Mucosa of stomach (tissue), 1 donor: Measurements from ENCODE around the gene CTNND2.
"Not testable (repeated sequence)": the region's sequence is repeated elsewhere in the genome, so short reads cannot be mapped to it uniquely, and the experiment has no call there.

Experiments
- H3K27me3 ChIP-seq: one replicate; pipeline ENCODE4 v1.7.0; 2013; ENCODE audit warnings: mild to moderate bottlenecking, low read length; ENCODE audit not compliant: control insufficient read depth, insufficient read depth
- H3K36me3 ChIP-seq: one replicate; pipeline ENCODE4 v1.7.0; 2013; ENCODE audit warnings: low read length; ENCODE audit not compliant: control insufficient read depth, insufficient read depth
- H3K4me1 ChIP-seq: one replicate; pipeline ENCODE4 v1.7.0; 2013; ENCODE audit warnings: mild to moderate bottlenecking, low read length; ENCODE audit not compliant: control insufficient read depth, insufficient read depth
- H3K4me3 ChIP-seq: one replicate; pipeline ENCODE4 v1.7.0; 2013; ENCODE audit warnings: low read length
- H3K9ac ChIP-seq: one replicate; pipeline ENCODE4 v1.7.0; 2013; ENCODE audit warnings: mild to moderate bottlenecking, low read length, moderate library complexity
- H3K9me3 ChIP-seq: one replicate; pipeline ENCODE4 v1.7.0; 2013; ENCODE audit warnings: mild to moderate bottlenecking, low read length, moderate library complexity; ENCODE audit not compliant: control insufficient read depth
- donor health status: Pancreatic carcinoma.

The CTNND2 gene

GRCh38 chr5:11026543-11026942 lies 877.7 kb downstream of the CTNND2 start:
- Histone ChIP-seq H3K4me3 (no peak overlapping the region), H3K9ac (no peak overlapping the region), H3K4me1 (no peaks in the 10 kb centered on the region), H3K27me3 (no peaks in the 10 kb centered on the region), H3K36me3 (no peaks in the 10 kb centered on the region), H3K9me3 (no peaks in the 10 kb centered on the region)

GRCh38 chr5:11023945-11024344 lies 880.3 kb downstream of the CTNND2 start:
- no peaks in the 10 kb centered on the region for H3K9me3 ChIP-seq
- H3K9ac ChIP-seq = no peak overlapping the region
- H3K36me3 ChIP-seq = no peaks in the 10 kb centered on the region
- no peaks in the 10 kb centered on the region for H3K4me1 ChIP-seq
- H3K4me3 ChIP-seq = no peak overlapping the region
- H3K27me3 ChIP-seq = no peaks in the 10 kb centered on the region

GRCh38 chr5:11013793-11014192 lies 890.5 kb downstream of the CTNND2 start:
- H3K36me3 ChIP-seq = no peaks in the 10 kb centered on the region
- H3K9ac ChIP-seq = no peak overlapping the region
- H3K27me3 ChIP-seq = no peaks in the 10 kb centered on the region
- H3K4me3 ChIP-seq = no peak overlapping the region
- no peaks in the 10 kb centered on the region for H3K4me1 ChIP-seq
- H3K9me3 ChIP-seq = no peaks in the 10 kb centered on the region

- Histone ChIP-seq H3K9me3 (no peaks in the 10 kb centered on the region), H3K9ac (no peak overlapping the region), H3K4me3 (no peak overlapping the region), H3K36me3 (no peaks in the 10 kb centered on the region), H3K27me3 (no peaks in the 10 kb centered on the region), H3K4me1 (no peaks in the 10 kb centered on the region)
Observed at GRCh38 chr5:11012295-11012694, 892.0 kb downstream of the CTNND2 start.

GRCh38 chr5:11010429-11011210 lies 893.6 kb downstream of the CTNND2 start:
- no peaks in the 10 kb centered on the region for H3K27me3 ChIP-seq
- H3K4me3 ChIP-seq = no peak overlapping the region
- H3K9ac ChIP-seq = no peak overlapping the region
- no peaks in the 10 kb centered on the region for H3K36me3 ChIP-seq
- H3K4me1 ChIP-seq = no peaks in the 10 kb centered on the region
- H3K9me3 ChIP-seq = no peaks in the 10 kb centered on the region

- Histone ChIP-seq H3K36me3 (no peaks in the 10 kb centered on the region), H3K9ac (no peak overlapping the region), H3K9me3 (no peaks in the 10 kb centered on the region), H3K4me3 (no peak overlapping the region), H3K4me1 (no peaks in the 10 kb centered on the region), H3K27me3 (no peaks in the 10 kb centered on the region)
Observed at GRCh38 chr5:11009576-11009975, 894.7 kb downstream of the CTNND2 start.

GRCh38 chr5:11007269-11007870 lies 896.9 kb downstream of the CTNND2 start:
- no peaks in the 10 kb centered on the region for H3K27me3 ChIP-seq
- H3K4me3 ChIP-seq = no peak overlapping the region
- no peak overlapping the region for H3K9ac ChIP-seq
- no peaks in the 10 kb centered on the region for H3K4me1 ChIP-seq
- H3K9me3 ChIP-seq = no peaks in the 10 kb centered on the region
- no peaks in the 10 kb centered on the region for H3K36me3 ChIP-seq

- not testable (repeated sequence) for H3K4me3 ChIP-seq, H3K4me1 ChIP-seq, H3K27me3 ChIP-seq, H3K9ac ChIP-seq, H3K36me3 ChIP-seq, H3K9me3 ChIP-seq
Observed at GRCh38 chr5:11004523-11004922, 899.7 kb downstream of the CTNND2 start.

GRCh38 chr5:11000515-11001353 lies 903.5 kb downstream of the CTNND2 start:
- no peak overlapping the region for H3K9ac ChIP-seq
- no peaks in the 10 kb centered on the region for H3K9me3 ChIP-seq
- no peaks in the 10 kb centered on the region for H3K27me3 ChIP-seq
- H3K4me1 ChIP-seq = no peaks in the 10 kb centered on the region
- no peak overlapping the region for H3K4me3 ChIP-seq
- H3K36me3 ChIP-seq = no peaks in the 10 kb centered on the region

GRCh38 chr5:10999714-11000113 lies 904.5 kb downstream of the CTNND2 start:
- H3K9ac ChIP-seq = no peak overlapping the region
- H3K36me3 ChIP-seq = no peaks in the 10 kb centered on the region
- H3K27me3 ChIP-seq = no peaks in the 10 kb centered on the region
- H3K4me1 ChIP-seq = no peaks in the 10 kb centered on the region
- H3K9me3 ChIP-seq = no peaks in the 10 kb centered on the region
- H3K4me3 ChIP-seq = no peak overlapping the region

GRCh38 chr5:10995891-10996290 lies 908.4 kb downstream of the CTNND2 start:
- Histone ChIP-seq H3K4me1 (no peaks in the 10 kb centered on the region), H3K36me3 (no peaks in the 10 kb centered on the region), H3K27me3 (no peaks in the 10 kb centered on the region), H3K9ac (no peak overlapping the region), H3K4me3 (no peak overlapping the region), H3K9me3 (no peaks in the 10 kb centered on the region)
